Activated CD8-positive, alpha-beta memory T cell treated with anti-CD3 and anti-CD28 coated beads, Interleukin-2, amount 10 ng/mL, durations not matched to agents 7 days and 5 days (primary cell): ENCODE data around the gene TYMP. TPM values are rescaled to one million over a fixed set of nuclear protein-coding genes. Genes with fewer than 3 reads are reported as not detected.

ENCODE experiments used
- ATAC-seq: fragments of 150-1000 bp; cut with Tn5 transposase; one replicate; pipeline ENCODE4 v1.10.0; 2021; ENCODE audit warnings: moderate library complexity
- CTCF ChIA-PET: fragments of 350-600 bp; sonication (Branson Sonifier 250); formaldehyde crosslinking; loops from one replicate; lab custom pipeline; 2021; ENCODE audit warnings: antibody characterized with exemption; lab: Charles Lee
- DNase-seq: peaks from one replicate; pipeline ENCODE4 v3.0.0-alpha.2; 2020
- H3K27ac Mint-ChIP-seq: one replicate; pipeline ENCODE4 v1.8.0; 2021; ENCODE audit warnings: mild to moderate bottlenecking, mixed read lengths
- H3K27me3 Mint-ChIP-seq: one replicate; pipeline ENCODE4 v1.8.0; 2021; ENCODE audit warnings: mixed read lengths
- H3K36me3 Mint-ChIP-seq: one replicate; pipeline ENCODE4 v1.8.0; 2021; ENCODE audit warnings: mild to moderate bottlenecking, mixed read lengths
- H3K4me1 Mint-ChIP-seq: one replicate; pipeline ENCODE4 v1.8.0; 2021; ENCODE audit warnings: mixed read lengths
- H3K4me3 Mint-ChIP-seq: one replicate; pipeline ENCODE4 v1.8.0; 2021; ENCODE audit warnings: mild to moderate bottlenecking, moderate library complexity, mixed read lengths
- H3K9me3 Mint-ChIP-seq: one replicate; pipeline ENCODE4 v1.8.0; 2022; ENCODE audit warnings: low read depth, mixed read lengths
- total RNA-seq, 2 experiments: library from RNA; stranded (reverse); gene quantifications; one replicate each; pipeline ENCODE4 v1.2.3, GENCODE V29; 2021

TYMP gene
- total RNA-seq, 2 experiments from 2014 or later: 93.1 to 108 TPM

DNA sequence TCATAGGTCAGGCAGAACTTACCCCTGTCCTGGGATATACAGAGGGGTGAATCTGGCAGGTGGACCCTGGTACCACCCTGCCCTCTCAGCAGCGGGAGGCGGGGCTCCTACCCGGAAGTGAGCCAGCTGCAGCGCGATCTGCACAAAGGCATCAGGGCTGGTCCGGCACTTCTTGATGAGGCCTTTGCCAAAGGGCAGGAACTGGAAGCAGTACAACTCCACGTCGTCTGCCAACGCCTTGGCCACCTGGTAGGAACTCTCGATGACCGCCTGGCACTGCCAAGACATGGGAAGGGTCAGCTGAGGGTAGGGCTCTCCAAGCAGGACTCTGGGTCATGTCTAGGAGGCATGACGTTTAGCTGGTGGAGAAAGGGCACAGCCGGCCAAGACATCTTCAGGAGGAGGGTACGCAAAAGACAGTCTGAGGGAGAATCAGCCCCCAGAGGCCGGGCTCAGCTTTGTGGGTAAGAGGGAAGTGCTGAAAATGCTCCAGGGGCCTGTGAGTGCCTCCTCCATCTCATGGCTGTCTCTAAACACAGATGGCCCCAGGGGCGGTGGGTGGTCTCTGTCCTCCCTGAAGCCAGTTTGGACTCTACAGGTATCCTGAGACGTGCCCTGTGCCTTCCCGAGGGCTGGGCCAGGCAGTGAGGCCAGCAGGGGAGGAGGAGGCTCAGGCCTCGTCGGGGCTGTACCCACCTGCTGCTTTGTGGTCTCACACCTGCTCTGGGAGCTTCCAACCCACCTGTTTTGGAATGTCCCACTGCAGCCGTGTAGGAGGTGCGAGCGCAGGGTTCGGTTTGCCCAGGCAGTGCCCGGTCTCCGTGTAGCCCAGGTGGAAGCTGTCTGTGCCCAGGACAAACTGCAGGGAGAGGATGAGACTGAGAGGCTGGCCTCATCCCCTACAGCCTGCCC, 41.7 kb upstream of the TYMP start:
- Mint-ChIP-seq H3K27ac (no peak overlapping the region), H3K4me1 (no peaks in the 10 kb centered on the region)
- CTCF ChIA-PET: interaction anchor here (2.0 kb wide), 2 partner anchors 9 to 49 kb away, joined by 7 to 11 read pairs; partner anchors contain the start of gene SYCE3

GRCh38 chr22:50570861-50571260, 41.0 kb upstream of the TYMP start:
- Mint-ChIP-seq H3K4me1 (no peaks in the 10 kb centered on the region), H3K27me3 (no peaks in the 10 kb centered on the region), H3K4me3 (no peak overlapping the region), H3K9me3 (no peaks in the 10 kb centered on the region), H3K27ac (no peak overlapping the region), H3K36me3 (peaks cover 24% of the 10 kb centered on the region)
- CTCF ChIA-PET: no interaction called here
- no peak for DNase-seq
- ATAC-seq: no peak

More for the DNA sequence above, 41.7 kb upstream of the TYMP start:
- Mint-ChIP-seq H3K9me3 (no peaks in the 10 kb centered on the region), H3K27me3 (no peaks in the 10 kb centered on the region), H3K36me3 (peaks cover 24% of the 10 kb centered on the region), H3K4me3 (no peak overlapping the region)
- ATAC-seq: no peak
- no peak for DNase-seq

GRCh38 chr22:50569896-50570535, 40.2 kb upstream of the TYMP start:
- CTCF ChIA-PET: interaction anchor here (0.7 kb wide), 1 partner anchor 45 kb away, joined by 3 read pairs; the partner anchor contains the start of gene SCO2
- peaks cover 24% of the 10 kb centered on the region for H3K36me3 Mint-ChIP-seq
- H3K9me3 Mint-ChIP-seq: no peaks in the 10 kb centered on the region

GRCh38 chr22:50569041-50569459, 39.2 kb upstream of the TYMP start:
- no peak overlapping the region for H3K4me3 Mint-ChIP-seq
- CTCF ChIA-PET: interaction anchor here (0.7 kb wide), 2 partner anchors 24 to 44 kb away, joined by 3 to 4 read pairs; partner anchors contain the start of gene SCO2

More at GRCh38 chr22:50569896-50570535, 40.2 kb upstream of the TYMP start:
- Mint-ChIP-seq H3K27me3 (no peaks in the 10 kb centered on the region), H3K4me1 (no peaks in the 10 kb centered on the region), H3K4me3 (no peak overlapping the region), H3K27ac (no peak overlapping the region)
- ATAC-seq: no peak
- DNase-seq: no peak

DNA sequence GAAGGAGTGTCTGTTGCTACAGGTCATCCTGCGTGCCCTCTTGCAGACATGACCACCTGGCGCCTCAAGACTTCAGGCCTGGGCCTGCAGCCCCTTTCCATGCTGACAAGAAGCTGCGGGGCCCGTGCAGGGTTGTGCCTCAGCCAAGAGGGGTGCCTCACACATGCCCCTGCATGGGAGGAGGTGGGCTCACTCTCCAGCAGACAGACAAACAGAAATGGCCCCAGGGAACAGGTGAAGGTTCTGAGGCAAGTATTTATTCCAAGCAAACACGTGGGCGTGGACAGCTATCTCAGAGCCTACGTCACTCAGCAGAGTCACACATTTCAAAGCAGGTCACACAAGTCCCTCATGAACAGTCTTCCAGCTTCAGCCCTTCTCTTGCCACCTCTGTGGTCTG, 38.8 kb upstream of the TYMP start:
- Mint-ChIP-seq H3K4me1 (peaks cover 3% of the 10 kb centered on the region), H3K4me3 (no peak overlapping the region), H3K36me3 (peaks cover 21% of the 10 kb centered on the region), H3K27ac (no peak overlapping the region), H3K27me3 (peaks cover 7% of the 10 kb centered on the region), H3K9me3 (no peaks in the 10 kb centered on the region)
- ATAC-seq (no peak), DNase-seq (no peak)
- CTCF ChIA-PET: interaction anchor here (0.7 kb wide), 1 partner anchor 25 kb away, joined by 4 read pairs; no protein-coding TSS in a partner anchor

More at GRCh38 chr22:50569041-50569459, 39.2 kb upstream of the TYMP start:
- Mint-ChIP-seq H3K9me3 (no peaks in the 10 kb centered on the region), H3K36me3 (peaks cover 21% of the 10 kb centered on the region), H3K27me3 (peaks cover 4% of the 10 kb centered on the region), H3K27ac (no peak overlapping the region), H3K4me1 (no peaks in the 10 kb centered on the region)
- ATAC-seq (no peak), DNase-seq (no peak)

GRCh38 chr22:50567721-50568252, 38.0 kb upstream of the TYMP start:
- Mint-ChIP-seq H3K4me1 (peaks cover 10% of the 10 kb centered on the region), H3K4me3 (no peak overlapping the region), H3K9me3 (no peaks in the 10 kb centered on the region), H3K27me3 (peaks cover 7% of the 10 kb centered on the region), H3K36me3 (peaks cover 21% of the 10 kb centered on the region), H3K27ac (no peak overlapping the region)
- CTCF ChIA-PET: interaction anchor here (6.2 kb wide), 1 partner anchor 41 kb away, joined by 69 read pairs; the partner anchor contains the start of genes SCO2 and TYMP
- no peak for ATAC-seq
- no peak for DNase-seq

DNA sequence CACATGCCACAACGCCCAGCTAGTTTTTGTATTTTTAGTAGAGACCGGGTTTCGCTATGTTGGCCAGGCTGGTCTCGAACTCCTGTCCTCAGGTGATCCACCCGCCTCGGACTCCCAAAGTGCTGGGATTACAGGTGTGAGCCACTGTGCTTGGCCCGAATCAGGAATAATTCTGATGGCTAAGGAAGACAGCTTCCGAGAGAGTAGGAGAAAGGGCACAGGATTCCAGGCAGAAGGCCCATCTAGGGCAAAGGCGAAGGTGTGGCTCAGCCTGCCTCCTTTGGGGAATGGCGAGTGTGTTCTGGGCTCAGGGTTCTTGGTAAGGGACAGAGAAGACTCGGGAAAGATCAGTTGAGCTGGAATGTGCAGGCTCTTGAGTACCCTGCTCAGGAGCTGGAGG, 34.5 kb upstream of the TYMP start:
- Mint-ChIP-seq H3K9me3 (no peaks in the 10 kb centered on the region), H3K36me3 (peaks cover 11% of the 10 kb centered on the region), H3K27ac (no peak overlapping the region), H3K4me1 (peaks cover 20% of the 10 kb centered on the region), H3K4me3 (no peak overlapping the region), H3K27me3 (peaks cover 9% of the 10 kb centered on the region)
- DNase-seq: no peak
- ATAC-seq: no peak
- CTCF ChIA-PET: interaction anchor here (1.1 to 6.2 kb wide), 8 partner anchors 14 to 94 kb away, joined by 3 to 75 read pairs (median 9); partner anchors contain the start of genes KLHDC7B, LMF2, NCAPH2 and SCO2

DNA sequence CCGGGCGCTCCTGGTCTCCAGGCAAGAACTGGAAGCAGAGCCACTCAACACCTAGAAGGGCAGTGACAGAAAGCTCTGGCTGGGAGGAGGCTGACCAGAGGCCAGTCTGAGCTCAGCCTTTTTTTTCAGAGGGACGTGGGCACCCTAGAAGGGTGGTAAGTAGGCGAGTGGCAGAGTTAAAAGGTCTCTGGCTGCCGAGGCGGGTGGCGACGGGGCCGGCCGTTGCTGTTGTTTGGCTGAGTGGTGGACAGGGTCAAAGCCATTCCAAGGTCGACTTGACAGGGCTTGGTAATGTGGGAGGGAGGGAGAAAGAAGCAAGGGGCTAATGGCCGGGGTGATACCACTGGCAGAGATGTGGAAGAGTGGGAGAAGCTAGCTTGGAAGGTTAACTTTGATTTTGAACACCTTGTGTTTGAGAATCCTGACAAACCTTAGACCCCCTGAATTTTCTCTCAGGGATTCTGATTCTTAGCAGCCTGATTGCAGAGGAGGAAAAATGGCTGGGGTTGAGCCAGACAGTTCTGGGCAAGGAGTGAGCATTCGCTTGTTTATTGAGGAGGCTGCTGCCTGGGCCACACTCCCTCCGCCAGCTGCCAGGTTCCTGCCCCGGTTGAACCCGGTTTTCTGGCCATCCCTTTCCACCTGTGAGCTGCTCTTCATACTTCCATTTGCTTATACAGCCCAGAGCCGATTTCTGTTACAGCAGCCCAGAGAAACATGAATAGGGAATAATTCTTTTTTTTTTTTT, 33.8 kb upstream of the TYMP start:
- H3K4me1 Mint-ChIP-seq: peaks cover 20% of the 10 kb centered on the region
- ATAC-seq: no peak
- DNase-seq: no peak
- H3K27me3 Mint-ChIP-seq: peaks cover 10% of the 10 kb centered on the region
- CTCF ChIA-PET: interaction anchor here (0.6 to 6.2 kb wide), 30 partner anchors 9 to 428 kb away, joined by 3 to 75 read pairs (median 5); partner anchors contain the start of genes CHKB, CPT1B, HDAC10 and KLHDC7B
- no peak overlapping the region for H3K27ac Mint-ChIP-seq
- H3K36me3 Mint-ChIP-seq: peaks cover 6% of the 10 kb centered on the region
- H3K9me3 Mint-ChIP-seq: no peaks in the 10 kb centered on the region
- peak overlapping the region; percentile 84 for H3K4me3 Mint-ChIP-seq

DNA sequence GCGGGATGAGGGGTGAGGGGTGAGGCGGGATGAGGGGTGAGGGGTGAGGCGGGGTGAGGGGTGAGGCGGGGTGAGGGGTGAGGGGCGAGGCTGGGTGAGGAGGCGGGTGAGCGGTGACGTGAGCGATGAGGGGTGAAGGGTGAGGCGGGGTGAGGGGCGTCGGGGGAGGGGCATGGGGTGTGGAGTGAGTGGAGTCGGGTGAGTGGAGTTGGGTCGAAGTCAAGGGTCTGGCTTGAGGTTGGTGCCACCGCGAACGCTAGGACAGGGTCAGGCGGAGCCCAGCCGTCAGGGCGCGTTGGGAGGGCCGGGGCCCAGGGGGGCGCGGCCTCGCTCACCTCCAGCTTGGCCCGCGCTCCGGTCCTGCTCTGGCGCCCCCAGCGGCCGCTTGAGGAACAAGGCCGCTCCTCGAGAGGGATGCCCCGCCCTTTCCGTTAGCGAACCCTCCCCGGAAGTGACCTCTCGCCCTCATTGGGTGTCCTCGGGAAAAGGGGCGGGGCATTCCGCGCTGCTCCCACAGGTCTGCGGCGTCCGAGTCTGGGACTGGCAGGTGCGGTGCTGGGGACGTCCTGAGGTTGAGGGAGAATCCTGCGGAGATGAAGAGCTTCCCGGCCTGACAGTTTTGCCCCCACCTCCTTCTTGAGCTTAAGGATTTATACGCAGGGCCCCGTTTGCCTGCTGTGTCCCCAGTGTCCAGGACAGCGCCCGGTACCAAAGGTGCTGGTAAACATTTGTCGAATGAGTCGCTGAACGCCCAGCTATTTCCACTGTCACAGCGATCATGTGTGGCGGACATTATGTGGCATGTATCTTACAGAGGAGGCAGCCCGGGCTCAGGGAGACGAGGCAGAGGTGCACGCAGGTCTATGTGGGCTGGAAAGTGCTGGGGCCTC, 33.0 kb upstream of the TYMP start, which contains the start of gene SYCE3:
SYCE3 (minus strand) TSS at position 397 of the 890 bp plus-strand sequence. CDS start 6,514 bp downstream, outside the sequence.
- peak within 1 kb of the TSS; percentile 84 for H3K4me3 Mint-ChIP-seq

GRCh38 chr22:50561401-50562358, 31.9 kb upstream of the TYMP start:
- peaks cover 20% of the 10 kb centered on the region for H3K4me1 Mint-ChIP-seq
- peak overlapping the region; percentile 51 for H3K27ac Mint-ChIP-seq
- H3K9me3 Mint-ChIP-seq: no peaks in the 10 kb centered on the region
- CTCF ChIA-PET: interaction anchor here (1.2 to 2.6 kb wide), 2 partner anchors 13 to 21 kb away, joined by 3 to 12 read pairs; no protein-coding TSS in a partner anchor
- ATAC-seq: no peak
- DNase-seq: no peak
- peak overlapping the region; percentile 37 for H3K4me3 Mint-ChIP-seq
- H3K36me3 Mint-ChIP-seq: no peaks in the 10 kb centered on the region
- peaks cover 10% of the 10 kb centered on the region for H3K27me3 Mint-ChIP-seq

More for the DNA sequence above, 33.0 kb upstream of the TYMP start, which contains the start of gene SYCE3:
- peaks cover 20% of the 10 kb centered on the region for H3K4me1 Mint-ChIP-seq
- CTCF ChIA-PET: interaction anchor here (0.6 to 6.2 kb wide), 28 partner anchors 10 to 427 kb away, joined by 3 to 75 read pairs (median 5); partner anchors contain the start of genes CHKB, CPT1B, HDAC10 and KLHDC7B
- H3K9me3 Mint-ChIP-seq: no peaks in the 10 kb centered on the region
- H3K27me3 Mint-ChIP-seq: peaks cover 10% of the 10 kb centered on the region
- DNase-seq (peak; percentile 97), ATAC-seq (peak; percentile 98)
- peaks cover 3% of the 10 kb centered on the region for H3K36me3 Mint-ChIP-seq
- peak within 1 kb of the TSS; percentile 79 for H3K27ac Mint-ChIP-seq
